NCI-H2171 (cell line): ENCODE results near the gene DACH1.
"Not testable (repeated sequence)": the region's sequence is repeated elsewhere in the genome, so short reads cannot be mapped to it uniquely, and the experiment has no call there.

Source experiments
- DNase-seq: peaks from one replicate; lab custom pipeline; 2025; lab: John Stamatoyannopoulos, UW

The DACH1 gene

DNA sequence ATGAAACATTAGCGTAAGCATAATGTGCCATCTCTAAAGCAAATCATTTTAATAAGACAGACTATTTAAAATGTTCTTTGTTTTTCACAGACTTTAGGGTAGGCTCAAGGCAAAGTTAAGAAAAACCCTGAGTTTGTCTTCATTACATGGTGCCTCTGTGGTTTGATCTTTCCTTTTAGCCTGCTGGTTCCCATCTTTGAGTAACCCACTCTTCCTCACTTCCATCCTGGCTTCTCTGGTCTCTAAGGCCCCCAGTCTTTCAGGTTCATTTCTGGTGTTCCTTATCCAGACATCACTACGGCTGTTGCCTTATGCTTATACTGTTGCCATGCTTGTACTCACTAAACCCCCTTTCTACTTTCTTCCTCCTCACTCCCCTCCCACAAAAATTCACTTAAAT, 38.4 kb downstream of the DACH1 start:
- DNase-seq = no peak

DNA sequence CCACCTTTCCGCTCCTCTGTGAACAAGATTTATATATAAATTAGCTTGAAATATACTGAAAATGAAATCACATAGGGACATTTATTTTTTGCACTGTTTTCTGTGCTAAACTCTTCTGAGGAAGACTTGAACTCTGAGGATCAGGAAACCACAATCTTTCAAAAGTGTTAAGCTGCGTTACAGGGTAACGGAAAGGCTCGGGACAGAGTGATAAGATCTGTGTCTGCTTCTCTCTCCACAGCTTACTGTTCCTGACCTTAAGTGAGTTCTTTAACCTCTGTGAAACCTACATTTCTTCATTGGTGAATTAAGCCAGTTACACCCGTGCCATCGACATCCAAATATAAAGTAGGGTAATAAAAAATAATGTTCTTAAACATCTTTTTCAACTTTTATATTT, 38.9 kb downstream of the DACH1 start:
- DNase-seq = no peak

- DNase-seq = no peak
Measured at GRCh38 chr13:71827241-71827640, 39.8 kb downstream of the DACH1 start.

- DNase-seq = no peak
Measured at GRCh38 chr13:71820699-71821098, 46.3 kb downstream of the DACH1 start.

GRCh38 chr13:71817335-71817734, 49.7 kb downstream of the DACH1 start:
- no peak for DNase-seq

DNA sequence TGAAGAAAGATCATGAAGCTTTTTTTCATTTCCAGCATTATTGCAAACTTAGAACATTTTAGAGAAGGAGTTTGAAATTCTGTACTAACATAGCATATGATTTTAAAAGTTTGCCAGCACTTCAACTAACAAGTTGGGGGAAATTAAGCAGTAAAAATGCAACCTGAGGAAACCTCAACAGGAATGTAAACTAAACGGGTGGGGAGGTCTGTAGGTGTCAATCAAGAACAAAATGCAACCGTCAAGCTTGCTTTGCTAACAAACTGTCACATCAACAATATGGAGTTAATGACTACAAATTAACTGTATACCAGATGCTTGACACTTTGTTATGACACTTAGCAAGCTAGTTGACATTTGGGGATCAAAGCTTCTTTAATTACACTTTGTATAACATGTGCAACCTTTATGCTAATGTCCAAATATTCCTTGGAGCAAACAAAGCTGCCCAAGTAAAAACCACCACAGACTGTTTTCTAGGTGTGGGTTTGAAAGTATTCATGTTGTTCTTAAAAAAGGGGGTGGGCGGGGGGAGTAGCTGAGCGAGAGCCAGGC, 52.1 kb downstream of the DACH1 start:
- peak; percentile 42 for DNase-seq

DNA sequence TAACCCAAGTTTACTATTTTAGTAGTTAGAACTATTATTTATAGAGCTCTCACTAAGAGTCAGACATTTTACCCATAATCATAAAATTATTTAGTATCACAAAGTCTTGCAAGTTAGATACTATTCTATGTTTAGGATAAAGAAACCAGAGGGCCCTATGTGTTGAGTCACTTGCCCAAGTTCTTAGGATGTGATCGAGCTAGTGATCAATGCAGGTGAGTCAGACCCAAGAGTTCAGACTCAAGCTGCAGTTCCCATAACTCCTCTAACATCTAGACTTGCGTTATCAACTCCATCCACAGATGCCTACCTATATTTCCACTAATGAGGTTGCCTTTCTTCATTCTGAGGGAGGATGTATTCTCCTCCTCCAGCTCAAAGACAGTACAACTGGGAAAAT, 53.8 kb downstream of the DACH1 start:
- no peak for DNase-seq

GRCh38 chr13:71811344-71811743, 55.7 kb downstream of the DACH1 start:
- no peak for DNase-seq

GRCh38 chr13:71808708-71809107, 58.3 kb downstream of the DACH1 start:
- DNase-seq = no peak

DNA sequence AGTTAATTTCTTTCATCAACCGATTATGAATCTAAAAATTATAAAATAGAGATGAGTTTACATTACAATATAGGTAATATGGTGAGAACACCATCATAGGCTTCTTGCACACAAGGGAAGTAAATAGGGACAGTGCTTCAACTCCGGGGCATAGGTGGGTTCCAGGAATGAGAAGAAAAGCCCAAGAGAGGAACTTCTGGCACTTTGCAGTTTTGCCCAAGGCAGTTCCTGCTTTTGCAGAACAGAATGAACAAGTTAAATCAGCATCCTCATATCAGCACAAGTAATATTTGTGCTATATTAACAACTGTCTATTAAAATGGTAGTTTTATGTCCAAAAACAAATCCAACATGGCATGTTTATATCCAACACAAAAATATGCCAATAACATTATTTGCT, 60.1 kb downstream of the DACH1 start:
- DNase-seq = no peak

DNA sequence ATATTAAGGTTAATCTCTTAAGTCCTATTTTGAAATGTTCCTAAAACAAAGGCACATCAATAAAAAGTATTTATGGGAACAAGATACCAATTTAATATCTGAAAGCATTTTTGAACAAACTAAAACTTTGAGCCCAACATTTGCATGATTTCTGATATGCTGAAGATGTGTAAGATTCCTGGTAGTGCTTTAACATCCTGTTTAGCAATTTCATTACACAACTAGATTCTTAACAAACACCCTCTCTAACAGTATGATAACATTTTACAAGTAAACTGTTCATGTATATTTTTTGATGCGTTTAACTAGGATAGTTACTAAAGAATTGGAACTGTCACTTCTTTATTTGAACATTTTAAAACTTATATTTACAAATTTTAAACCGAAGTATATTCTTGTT, 63.9 kb downstream of the DACH1 start:
- no peak for DNase-seq

- peak; percentile 95 for DNase-seq
Measured at GRCh38 chr13:71801781-71802180, 65.2 kb downstream of the DACH1 start.

- no peak for DNase-seq
Measured at GRCh38 chr13:71801165-71801760, 65.7 kb downstream of the DACH1 start.

DNA sequence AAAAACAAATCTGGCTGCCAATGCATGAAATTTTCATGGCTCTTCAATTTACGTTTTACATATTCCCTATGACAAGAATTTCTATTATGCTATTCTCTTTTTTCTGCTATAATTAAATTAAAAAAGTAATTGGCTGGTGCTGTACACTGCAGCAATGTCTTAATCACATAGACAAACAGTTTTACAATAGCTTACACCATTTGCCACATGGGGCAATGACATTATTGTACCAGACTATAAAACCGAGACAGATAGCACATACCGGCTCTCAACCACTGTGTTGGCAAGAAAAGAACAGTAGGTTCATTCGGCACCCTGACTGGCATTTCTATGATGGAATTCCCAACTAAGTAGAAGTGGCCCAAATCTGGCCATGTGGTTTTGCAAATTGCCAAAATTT, 67.7 kb downstream of the DACH1 start:
- no peak for DNase-seq

- peak; percentile 20 for DNase-seq
Measured at GRCh38 chr13:71798707-71799106, 68.3 kb downstream of the DACH1 start.

DNA sequence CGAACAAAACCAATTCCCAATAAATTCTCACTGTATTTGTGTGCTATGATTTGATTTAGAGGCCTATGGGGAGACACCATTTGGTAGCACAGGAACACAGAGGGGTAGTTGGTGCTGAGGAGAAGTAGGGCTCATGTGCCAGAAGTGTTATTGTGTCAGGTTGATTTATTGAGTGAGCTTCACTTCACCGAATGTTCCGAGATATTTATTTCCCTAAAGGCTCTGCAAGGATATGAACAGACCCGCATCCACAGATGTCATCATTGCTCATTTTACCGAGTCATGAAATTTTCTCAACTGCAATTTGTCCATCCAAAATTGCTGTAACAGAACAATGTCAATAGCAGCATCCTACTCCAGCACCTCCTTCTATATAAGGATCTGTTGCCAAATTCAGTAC, 69.5 kb downstream of the DACH1 start:
- peak; percentile 88 for DNase-seq

DNA sequence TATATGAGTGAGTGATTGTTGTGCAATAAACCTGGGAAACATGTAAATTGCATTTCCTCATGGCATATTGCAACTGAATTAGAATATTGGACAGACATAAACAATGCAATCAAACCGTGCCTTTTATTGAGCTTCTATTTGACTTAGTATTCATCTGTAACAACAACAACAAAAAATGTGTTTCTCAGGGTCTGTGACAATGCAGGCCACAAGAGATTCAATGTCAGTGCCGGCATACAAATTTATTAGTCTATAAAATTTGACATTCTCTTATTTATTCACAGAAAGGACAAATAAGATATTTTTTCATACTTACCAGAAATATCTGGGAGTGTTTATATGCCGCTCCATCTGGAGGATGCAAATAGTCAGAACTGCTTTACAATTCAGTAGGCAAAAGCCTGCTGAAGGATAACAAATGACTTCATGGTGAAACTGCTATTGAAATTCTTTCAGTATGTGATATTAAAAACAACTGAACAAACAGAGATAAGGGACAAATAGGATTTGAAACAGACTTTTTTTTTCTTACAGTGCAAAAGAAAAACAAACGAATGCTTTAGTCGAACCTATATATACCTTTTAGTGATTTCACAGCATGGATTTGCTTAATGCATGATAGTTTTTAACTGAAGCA, 77.2 kb downstream of the DACH1 start:
- DNase-seq = no peak

DNA sequence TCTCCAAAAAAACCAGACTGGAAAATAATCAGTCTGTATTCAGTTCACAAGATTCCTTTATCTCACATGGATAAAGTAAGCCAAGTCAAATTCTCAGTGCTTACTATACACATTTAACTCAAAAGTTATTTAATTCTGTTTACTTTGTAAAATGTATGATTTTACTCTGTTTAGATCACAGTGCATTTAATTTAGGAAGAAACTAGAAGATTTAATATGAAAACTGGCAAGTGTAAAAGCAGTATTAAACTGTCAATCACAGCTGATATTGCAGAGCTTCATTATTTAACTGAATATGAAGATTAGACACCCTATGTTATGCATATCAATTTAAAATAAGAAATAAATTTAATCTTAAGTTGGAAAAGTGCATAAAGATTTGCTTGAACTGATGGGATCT, 78.0 kb downstream of the DACH1 start:
- DNase-seq = no peak

GRCh38 chr13:71787414-71787813, 79.6 kb downstream of the DACH1 start:
- no peak for DNase-seq

DNA sequence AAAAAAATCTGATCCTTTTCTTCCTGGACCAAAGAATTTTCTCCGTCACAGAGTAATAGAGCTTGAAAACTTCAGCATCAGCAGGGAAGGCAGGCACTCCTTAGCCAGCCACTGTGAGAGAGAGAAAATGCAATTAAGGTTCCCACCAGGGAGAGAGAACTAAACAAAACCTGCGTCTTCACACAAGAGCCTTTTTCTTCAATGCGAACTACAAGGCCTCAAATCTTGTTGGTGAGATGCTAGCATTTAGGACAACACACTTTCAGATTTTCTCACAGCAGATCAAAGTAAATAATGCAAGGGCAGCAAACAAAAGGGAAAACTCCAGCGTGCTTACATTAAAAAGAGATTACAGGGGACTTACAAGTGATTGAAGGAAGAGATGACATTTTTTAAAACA, 80.1 kb downstream of the DACH1 start:
- no peak for DNase-seq

GRCh38 chr13:71785361-71785760, 81.6 kb downstream of the DACH1 start:
- DNase-seq = no peak

GRCh38 chr13:71780546-71780945, 86.5 kb downstream of the DACH1 start:
- no peak for DNase-seq

GRCh38 chr13:71778998-71779397, 88.0 kb downstream of the DACH1 start:
- not testable (repeated sequence) for DNase-seq

GRCh38 chr13:71775966-71776365, 91.0 kb downstream of the DACH1 start:
- no peak for DNase-seq
